Right renal cortex interstitium (tissue), 3 donors: ENCODE measurements around the gene SLIT1. TPM values are rescaled to one million over a fixed set of nuclear protein-coding genes. Genes with fewer than 3 reads are reported as not detected.

ENCODE experiments used
- DNase-seq, 3 donors: peaks; one replicate each; pipeline ENCODE4 v3.0.0-alpha.2; 2013; ENCODE audit warnings: low read depth in 3 of 3, low spot score in 2 of 3
- polyA plus RNA-seq, 3 donors: library from polyadenylated mRNA; unstranded; fragments of 120-200 nt; gene quantifications; one replicate each; pipeline ENCODE4 v1.2.1, GENCODE V29; 2013; ENCODE audit not compliant: insufficient read length in 3 of 3

Gene SLIT1
- polyA plus RNA-seq, 3 donors: 5.6 to 6.7 (median 5.8) TPM

- DNase-seq: peak; percentile 40 to 51 (median 43)
Measured at GRCh38 chr10:96988426-96988825, 197.3 kb downstream of the SLIT1 start.

GRCh38 chr10:96987842-96988175 lies 197.9 kb downstream of the SLIT1 start:
- DNase-seq: no peak

GRCh38 chr10:96987141-96987841 lies 198.5 kb downstream of the SLIT1 start:
- DNase-seq: no peak

- no peak for DNase-seq
Measured at GRCh38 chr10:96986200-96986856, 199.4 kb downstream of the SLIT1 start.

GRCh38 chr10:96984541-96985131 lies 201.1 kb downstream of the SLIT1 start:
- DNase-seq: no peak

- no peak for DNase-seq
Measured at GRCh38 chr10:96982149-96982930, 203.4 kb downstream of the SLIT1 start.

GRCh38 chr10:96978621-96979154 lies 207.1 kb downstream of the SLIT1 start:
- no peak for DNase-seq

GRCh38 chr10:96975136-96975535 lies 210.6 kb downstream of the SLIT1 start:
- no peak for DNase-seq

GRCh38 chr10:96973809-96974747 lies 211.7 kb downstream of the SLIT1 start:
- no peak for DNase-seq

GRCh38 chr10:96972264-96972663 lies 213.5 kb downstream of the SLIT1 start:
- DNase-seq: no peak

- no peak for DNase-seq
Measured at GRCh38 chr10:96971324-96971723, 214.4 kb downstream of the SLIT1 start.

GRCh38 chr10:96968682-96969423 lies 216.9 kb downstream of the SLIT1 start:
- DNase-seq: no peak

GRCh38 chr10:96967847-96968246 lies 217.9 kb downstream of the SLIT1 start:
- DNase-seq: no peak

- DNase-seq: no peak
Measured at GRCh38 chr10:96964131-96964530, 221.6 kb downstream of the SLIT1 start.

- no peak for DNase-seq
Measured at GRCh38 chr10:96960872-96961271, 224.9 kb downstream of the SLIT1 start.

- DNase-seq: no peak
Measured at GRCh38 chr10:96959733-96960132, 226.0 kb downstream of the SLIT1 start.

- DNase-seq: no peak
Measured at GRCh38 chr10:96958071-96958470, 227.7 kb downstream of the SLIT1 start.

GRCh38 chr10:96955794-96956193 lies 230.0 kb downstream of the SLIT1 start:
- no peak for DNase-seq

GRCh38 chr10:96951954-96952353 lies 233.8 kb downstream of the SLIT1 start:
- DNase-seq: no peak
